Measurements from ENCODE around the gene JAKMIP2.

JAKMIP2 gene

GRCh38 chr5:147563466-147564123, 218.9 kb downstream of the JAKMIP2 start:
- DNase-seq, result no peak
- Histone ChIP-seq H3K36me3 (replicated peaks) (no peaks in the 10 kb centered on the region), H3K4me3 (ENCODE audit: low read depth, low read length) (no peak overlapping the region), H3K27ac (no peak overlapping the region), H3K27me3 (replicated peaks) (no peaks in the 10 kb centered on the region)
- TF ChIP-seq CTCF (IDR thresholded peaks at IDR 0.05; ENCODE audit: low read depth, low read length, missing control alignments), result no peak
- in situ Hi-C loops (cut with HindIII; ENCODE audit: low pct_ligation_motif_present, low sequenced_read_pairs), result loop anchor here (25.0 kb wide), 1 partner anchor 101 kb away; no protein-coding TSS in a partner anchor

DNA sequence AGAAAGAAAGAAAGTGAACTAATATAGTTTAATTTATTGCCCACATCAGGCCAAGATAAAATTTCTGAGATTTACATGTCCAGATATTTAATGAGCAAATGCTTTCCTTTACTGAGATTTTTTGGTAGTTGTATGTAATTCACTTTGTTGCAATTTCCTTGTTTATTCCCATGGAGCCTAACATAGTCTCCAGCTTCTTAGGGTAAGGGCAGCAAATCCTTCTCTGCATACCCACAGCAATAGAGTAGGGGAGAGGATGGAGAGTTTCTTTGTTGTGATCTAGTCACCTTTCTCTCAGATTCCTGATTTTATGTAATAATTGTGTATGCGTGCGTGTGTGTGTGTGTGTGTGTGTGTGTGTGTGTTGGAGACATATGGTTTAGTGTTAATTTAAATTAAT, 221.1 kb downstream of the JAKMIP2 start:
- TF ChIP-seq CTCF (IDR thresholded peaks at IDR 0.05; ENCODE audit: low read depth, low read length, missing control alignments), result no peak
- DNase-seq, result no peak
- H3K36me3 ChIP-seq (replicated peaks), result no peaks in the 10 kb centered on the region
- no peak overlapping the region for H3K4me3 ChIP-seq (ENCODE audit: low read depth, low read length)
- in situ Hi-C loops (cut with HindIII; ENCODE audit: low pct_ligation_motif_present, low sequenced_read_pairs), result loop anchor here (25.0 kb wide), 1 partner anchor 99 kb away; no protein-coding TSS in a partner anchor
- H3K27ac ChIP-seq, result no peak overlapping the region
- H3K27me3 ChIP-seq (replicated peaks), result no peaks in the 10 kb centered on the region

GRCh38 chr5:147560718-147561331, 221.7 kb downstream of the JAKMIP2 start:
- no peak for DNase-seq
- in situ Hi-C loops (cut with HindIII; ENCODE audit: low pct_ligation_motif_present, low sequenced_read_pairs), result loop anchor here (25.0 kb wide), 1 partner anchor 99 kb away; no protein-coding TSS in a partner anchor
- Histone ChIP-seq H3K36me3 (replicated peaks) (no peaks in the 10 kb centered on the region), H3K27me3 (replicated peaks) (no peaks in the 10 kb centered on the region), H3K27ac (no peak overlapping the region), H3K4me3 (ENCODE audit: low read depth, low read length) (no peak overlapping the region)
- no peak for TF ChIP-seq CTCF (IDR thresholded peaks at IDR 0.05; ENCODE audit: low read depth, low read length, missing control alignments)

DNA sequence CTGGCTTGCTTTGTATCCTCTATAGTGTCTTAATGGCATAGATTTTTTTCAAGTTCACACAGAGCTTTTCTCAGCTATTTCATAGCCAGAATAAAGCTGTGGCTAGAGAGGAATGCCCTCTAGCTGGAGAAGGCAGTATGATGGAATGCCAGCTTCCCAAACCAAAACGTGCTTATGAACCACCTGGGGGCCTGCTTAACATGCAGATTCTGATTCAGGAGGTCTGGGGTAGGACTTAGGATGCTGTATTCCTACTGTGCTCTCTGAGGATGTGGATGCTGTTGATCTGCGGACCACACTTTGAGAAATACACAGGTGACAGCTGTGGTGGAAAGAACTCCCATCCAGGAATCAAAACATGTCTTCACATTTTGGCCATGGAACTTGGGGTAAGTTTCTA, 222.8 kb downstream of the JAKMIP2 start:
- Histone ChIP-seq H3K27me3 (replicated peaks) (no peaks in the 10 kb centered on the region), H3K36me3 (replicated peaks) (no peaks in the 10 kb centered on the region), H3K27ac (no peak overlapping the region), H3K4me3 (ENCODE audit: low read depth, low read length) (no peak overlapping the region)
- no peak for DNase-seq
- in situ Hi-C loops (cut with HindIII; ENCODE audit: low pct_ligation_motif_present, low sequenced_read_pairs), result loop anchor here (25.0 kb wide), 1 partner anchor 97 kb away; no protein-coding TSS in a partner anchor
- TF ChIP-seq CTCF (IDR thresholded peaks at IDR 0.05; ENCODE audit: low read depth, low read length, missing control alignments), result peak; percentile 45

- TF ChIP-seq CTCF (IDR thresholded peaks at IDR 0.05; ENCODE audit: low read depth, low read length, missing control alignments), result peak; percentile 87
- H3K27me3 ChIP-seq (replicated peaks), result no peaks in the 10 kb centered on the region
- H3K27ac ChIP-seq, result no peak overlapping the region
- in situ Hi-C loops (cut with HindIII; ENCODE audit: low pct_ligation_motif_present, low sequenced_read_pairs), result loop anchor here (25.0 kb wide), 1 partner anchor 97 kb away; no protein-coding TSS in a partner anchor
- H3K36me3 ChIP-seq (replicated peaks), result no peaks in the 10 kb centered on the region
- DNase-seq, result peak; percentile 68
- no peak overlapping the region for H3K4me3 ChIP-seq (ENCODE audit: low read depth, low read length)
These were observed 223.7 kb downstream of the JAKMIP2 start for GRCh38 chr5:147558826-147559225.

All from brain microvascular endothelial cell (primary cell).